ENCODE results near the gene MISFA.

- TF ChIP-seq POLR2A (IDR thresholded peaks at IDR 0.05; ENCODE audit: low read depth, low read length) (no peak), CTCF (conservative IDR thresholded peaks at IDR 0.05; ENCODE audit: low read depth, low read length) (no peak), RCOR1 (IDR thresholded peaks at IDR 0.05; ENCODE audit: insufficient replicate concordance, low read length) (no peak), CEBPB (IDR thresholded peaks at IDR 0.05; ENCODE audit: low read depth, low read length) (0 out of 2 replicates have a peak, but pooled peaks have one; percentile 51), FOS (IDR thresholded peaks at IDR 0.05; ENCODE audit: low read depth, low read length) (no peak), RFX5 (IDR thresholded peaks at IDR 0.05; ENCODE audit: low read depth, low read length) (no peak), RAD21 (IDR thresholded peaks at IDR 0.05; ENCODE audit: low read length) (no peak), BHLHE40 (IDR thresholded peaks at IDR 0.05; ENCODE audit: low read depth, low read length) (no peak)
Measured at GRCh38 chr11:18567081-18567480, 32.5 kb upstream of the MISFA start.
